Neuronal stem cell (in vitro differentiated cells): ENCODE measurements around the gene ELF2.
"Not testable (repeated sequence)": the region's sequence is repeated elsewhere in the genome, so short reads cannot be mapped to it uniquely, and the experiment has no call there.

Source experiments
- DNase-seq: peaks from one replicate; pipeline ENCODE4 v3.0.0-alpha.2; 2013; ENCODE audit warnings: low spot score
- H2AFZ ChIP-seq: one replicate; pipeline ENCODE4 v1.6.1; 2013; ENCODE audit warnings: mild to moderate bottlenecking, low read length, inconsistent platforms
- H2AK5ac ChIP-seq: 2 replicates; pipeline ENCODE4 v1.6.1; 2013; ENCODE audit warnings: low read depth, mild to moderate bottlenecking, inconsistent platforms, low read length, moderate library complexity, mixed read lengths
- H2BK120ac ChIP-seq: 2 replicates; pipeline ENCODE4 v1.6.1; 2013; ENCODE audit warnings: low read depth, mild to moderate bottlenecking, inconsistent platforms, low read length, moderate library complexity, mixed read lengths
- H2BK12ac ChIP-seq: one replicate; pipeline ENCODE4 v1.6.1; 2013; ENCODE audit warnings: low read length, inconsistent platforms
- H2BK15ac ChIP-seq: 2 replicates; pipeline ENCODE4 v1.6.1; 2013; ENCODE audit warnings: mild to moderate bottlenecking, low read length, inconsistent platforms, mixed read lengths
- H2BK5ac ChIP-seq: one replicate; pipeline ENCODE4 v1.6.1; 2013; ENCODE audit warnings: inconsistent platforms, mild to moderate bottlenecking, low read length, moderate library complexity
- H3K14ac ChIP-seq: one replicate; pipeline ENCODE4 v1.6.1; 2013; ENCODE audit warnings: low read length, inconsistent platforms
- H3K18ac ChIP-seq: 2 replicates; pipeline ENCODE4 v1.6.1; 2013; ENCODE audit warnings: low read length, inconsistent platforms
- H3K23ac ChIP-seq: 2 replicates; pipeline ENCODE4 v1.6.1; 2013; ENCODE audit warnings: low read depth, mild to moderate bottlenecking, mixed read lengths, low read length, inconsistent platforms; ENCODE audit not compliant: poor library complexity
- H3K27ac ChIP-seq: replicated peaks from 3 replicates; pipeline ENCODE4 v1.5.1; 2013; ENCODE audit warnings: low read length, inconsistent platforms
- H3K27me3 ChIP-seq, 3 experiments: 2 replicates each; pipeline ENCODE4 v1.6.1; 2013; ENCODE audit warnings: low read length in 3 of 3, mild to moderate bottlenecking in 2 of 3, inconsistent platforms in 1 of 3, low read depth in 1 of 3, mixed read lengths in 1 of 3, moderate library complexity in 1 of 3; ENCODE audit not compliant: control insufficient read depth in 3 of 3, insufficient read depth in 3 of 3
- H3K36me3 ChIP-seq, 2 donors: replicated peaks in 1 of 2; 2 replicates each; pipeline ENCODE4 v1.6.1; 2013; ENCODE audit warnings: low read length in 2 of 2; ENCODE audit not compliant: control insufficient read depth in 2 of 2, insufficient read depth in 2 of 2
- H3K4ac ChIP-seq: 2 replicates; pipeline ENCODE4 v1.6.1; 2013; ENCODE audit warnings: inconsistent platforms, mild to moderate bottlenecking, low read length, moderate library complexity
- H3K4me1 ChIP-seq, 2 donors: 1 replicate in 1 of 2; 2 replicates in 1 of 2; pipeline ENCODE4 v1.6.1; 2013; ENCODE audit warnings: low read length in 2 of 2, low read depth in 1 of 2; ENCODE audit not compliant: control insufficient read depth in 2 of 2, insufficient read depth in 1 of 2
- H3K4me2 ChIP-seq: one replicate; pipeline ENCODE4 v1.6.1; 2013; ENCODE audit warnings: mild to moderate bottlenecking, low read length, inconsistent platforms; ENCODE audit not compliant: insufficient read depth, poor library complexity, severe bottlenecking
- H3K4me3 ChIP-seq, 2 donors: 2 replicates each; pipeline ENCODE4 v1.5.1; 2013; ENCODE audit warnings: low read length in 2 of 2, mild to moderate bottlenecking in 2 of 2, inconsistent platforms in 1 of 2, moderate library complexity in 1 of 2
- H3K79me1 ChIP-seq: one replicate; pipeline ENCODE4 v1.6.1; 2013; ENCODE audit warnings: low read depth, mild to moderate bottlenecking, inconsistent platforms, low read length, moderate library complexity
- H3K9ac ChIP-seq: one replicate; pipeline ENCODE4 v1.6.1; 2013; ENCODE audit warnings: mild to moderate bottlenecking, low read depth, low read length, inconsistent platforms; ENCODE audit not compliant: poor library complexity
- H3K9me3 ChIP-seq, 2 donors: replicated peaks in 1 of 2; 2 replicates each; pipeline versions ENCODE3 to v1.6.1; 2013; ENCODE audit warnings: low read length in 2 of 2, mild to moderate bottlenecking in 2 of 2, inconsistent platforms in 1 of 2, low read depth in 1 of 2, mixed read lengths in 1 of 2, moderate library complexity in 1 of 2; ENCODE audit not compliant: control insufficient read depth in 2 of 2, insufficient read depth in 1 of 2
- H4K8ac ChIP-seq: one replicate; pipeline ENCODE4 v1.6.1; 2013; ENCODE audit warnings: low read depth, mild to moderate bottlenecking, inconsistent platforms, low read length, moderate library complexity
- H4K91ac ChIP-seq: one replicate; pipeline ENCODE4 v1.6.1; 2013; ENCODE audit warnings: low read length, low read depth, mild to moderate bottlenecking, inconsistent platforms; ENCODE audit not compliant: poor library complexity
- WGBS, 2 donors: extraction: QIAGEN DNeasy Blood & Tissue Kit; methylation state at CpG; one replicate each; pipeline ENCODE4 v1.1.7; 2013; ENCODE audit warnings: missing lambda C conversion rate in 2 of 2, mixed read lengths in 1 of 2; ENCODE audit not compliant: insufficient read length in 2 of 2, insufficient replicate concordance in 1 of 2; ENCODE audit errors: extremely low coverage in 2 of 2; 5-methylcytosine and 5-hydroxymethylcytosine counted together

The ELF2 gene

DNA sequence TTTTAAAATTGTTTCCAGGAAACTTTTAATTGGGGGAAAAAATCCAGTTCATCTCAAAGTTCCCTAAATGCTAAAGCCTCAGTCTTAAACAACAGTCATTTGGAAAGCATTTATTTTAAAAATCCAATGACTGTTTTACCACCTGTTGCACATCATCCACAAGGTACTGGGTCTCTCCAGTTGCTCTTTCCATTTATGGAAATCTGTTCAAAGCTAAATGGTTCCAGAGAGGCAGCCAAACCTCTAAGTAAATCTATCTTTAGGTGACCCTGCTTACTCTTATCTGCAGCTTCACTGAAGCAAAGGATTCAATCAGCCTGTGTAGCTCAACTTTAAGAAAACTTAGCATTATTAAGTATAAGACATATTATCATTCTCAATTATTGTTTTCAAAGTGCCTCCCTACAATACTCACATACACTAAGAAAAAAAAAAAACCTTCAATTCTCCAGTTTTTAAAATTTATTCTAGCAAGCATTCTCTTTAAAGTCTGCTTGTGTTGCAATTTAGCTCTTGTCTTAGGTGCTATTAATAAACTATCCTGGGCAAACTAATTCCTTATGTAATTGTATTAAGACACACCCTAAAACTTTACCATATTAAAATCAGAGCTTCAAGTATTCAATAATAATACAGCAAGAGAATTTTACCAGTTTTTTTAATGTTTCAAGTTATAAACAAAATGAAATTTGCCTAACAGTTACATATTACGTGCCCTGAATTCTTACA lies 100.8 kb downstream of the ELF2 start:
- Histone ChIP-seq H4K91ac (no peak overlapping the region), H3K9ac (no peak overlapping the region), H4K8ac (no peak overlapping the region), H3K4me1 (no peaks in the 10 kb centered on the region), H2BK12ac (no peak overlapping the region), H3K79me1 (no peaks in the 10 kb centered on the region), H2AK5ac (no peak overlapping the region), H3K14ac (no peak overlapping the region), H2BK15ac (no peak overlapping the region), H3K4me2 (no peak overlapping the region), H3K9me3 (no peaks in the 10 kb centered on the region), H3K36me3 (peaks cover 3 to 33% of the 10 kb centered on the region in 2 donors), H3K23ac (no peak overlapping the region), H3K27ac (no peak overlapping the region), H2BK5ac (no peak overlapping the region), H3K27me3 (no peaks in the 10 kb centered on the region), H2AFZ (no peak overlapping the region), H3K4ac (no peak overlapping the region), H2BK120ac (no peak overlapping the region), H3K4me3 (no peak overlapping the region), H3K18ac (no peak overlapping the region)
- no CpG with 5 or more reads among the region's 1 CpG for WGBS, 2 donors
- DNase-seq = no peak

DNA sequence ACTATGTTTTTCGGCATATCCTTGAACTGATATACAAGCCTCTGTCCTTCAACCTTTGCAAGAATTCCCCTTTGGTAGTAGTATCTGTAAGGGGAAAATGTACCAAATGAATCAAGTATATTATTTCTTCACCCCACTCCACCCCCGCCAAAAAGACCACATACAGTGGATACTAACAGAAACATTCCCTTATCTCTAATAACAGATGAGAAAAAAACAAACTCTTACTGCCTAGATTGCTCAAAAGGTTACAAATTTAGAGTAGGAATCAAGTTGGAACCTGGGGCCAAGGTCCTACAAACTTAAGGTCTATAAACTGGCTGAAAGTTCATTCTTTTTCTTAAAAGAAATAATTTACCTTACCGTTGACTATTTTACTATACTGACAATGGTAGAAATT lies 116.4 kb downstream of the ELF2 start:
- no CpG with 5 or more reads among the region's 3 CpGs for WGBS, 2 donors

DNA sequence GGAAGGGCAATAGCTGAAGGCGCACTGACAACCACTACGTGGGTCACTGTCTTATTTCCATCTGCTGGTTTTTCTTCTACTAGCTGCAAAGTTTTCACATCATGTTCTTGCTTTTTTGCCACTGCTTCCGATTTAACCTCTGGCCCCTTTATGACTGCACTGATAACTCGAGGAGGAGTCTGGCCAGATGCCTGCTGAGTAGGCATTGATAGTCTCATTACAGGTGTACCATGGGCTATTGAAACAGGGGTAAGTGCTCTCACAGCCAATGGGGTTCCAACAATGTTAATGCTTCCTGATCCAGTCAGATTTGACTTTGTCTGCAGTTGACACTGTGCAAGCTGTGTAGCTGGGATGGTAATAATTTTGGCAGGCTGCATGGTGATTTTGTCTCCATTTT lies 118.0 kb downstream of the ELF2 start:
- H3K9ac ChIP-seq, H3K4me2 ChIP-seq, H2AFZ ChIP-seq, H2AK5ac ChIP-seq, H2BK120ac ChIP-seq, H3K14ac ChIP-seq, H4K8ac ChIP-seq, H3K27me3 ChIP-seq, H2BK12ac ChIP-seq, H3K18ac ChIP-seq, H2BK15ac ChIP-seq, H3K9me3 ChIP-seq, H3K4ac ChIP-seq, H3K4me3 ChIP-seq, H3K79me1 ChIP-seq, DNase-seq, H2BK5ac ChIP-seq, H3K27ac ChIP-seq, H4K91ac ChIP-seq, H3K4me1 ChIP-seq, H3K23ac ChIP-seq: not testable (repeated sequence)
- peaks cover 9 to 98% of the 10 kb centered on the region in 2 donors for H3K36me3 ChIP-seq
- no CpG with 5 or more reads among the region's 4 CpGs for WGBS, 2 donors

More for the DNA sequence above, 116.4 kb downstream of the ELF2 start:
- H3K27ac ChIP-seq = no peak overlapping the region
- no peak overlapping the region for H3K4me2 ChIP-seq
- H3K23ac ChIP-seq = no peak overlapping the region
- DNase-seq = no peak
- H3K18ac ChIP-seq = no peak overlapping the region
- H2AK5ac ChIP-seq = no peak overlapping the region
- H3K4ac ChIP-seq = no peak overlapping the region
- no peak overlapping the region for H3K4me3 ChIP-seq
- no peaks in the 10 kb centered on the region for H3K79me1 ChIP-seq
- H4K91ac ChIP-seq = no peak overlapping the region
- H3K9me3 ChIP-seq = no peaks in the 10 kb centered on the region
- H3K36me3 ChIP-seq = peaks cover 13 to 96% of the 10 kb centered on the region in 2 donors
- H2BK12ac ChIP-seq = no peak overlapping the region
- no peak overlapping the region for H2BK120ac ChIP-seq
- H3K14ac ChIP-seq = no peak overlapping the region
- no peak overlapping the region for H2BK15ac ChIP-seq
- no peak overlapping the region for H4K8ac ChIP-seq
- H3K4me1 ChIP-seq = no peaks in the 10 kb centered on the region
- no peaks in the 10 kb centered on the region for H3K27me3 ChIP-seq
- H3K9ac ChIP-seq = no peak overlapping the region
- H2AFZ ChIP-seq = no peak overlapping the region
- no peak overlapping the region for H2BK5ac ChIP-seq

DNA sequence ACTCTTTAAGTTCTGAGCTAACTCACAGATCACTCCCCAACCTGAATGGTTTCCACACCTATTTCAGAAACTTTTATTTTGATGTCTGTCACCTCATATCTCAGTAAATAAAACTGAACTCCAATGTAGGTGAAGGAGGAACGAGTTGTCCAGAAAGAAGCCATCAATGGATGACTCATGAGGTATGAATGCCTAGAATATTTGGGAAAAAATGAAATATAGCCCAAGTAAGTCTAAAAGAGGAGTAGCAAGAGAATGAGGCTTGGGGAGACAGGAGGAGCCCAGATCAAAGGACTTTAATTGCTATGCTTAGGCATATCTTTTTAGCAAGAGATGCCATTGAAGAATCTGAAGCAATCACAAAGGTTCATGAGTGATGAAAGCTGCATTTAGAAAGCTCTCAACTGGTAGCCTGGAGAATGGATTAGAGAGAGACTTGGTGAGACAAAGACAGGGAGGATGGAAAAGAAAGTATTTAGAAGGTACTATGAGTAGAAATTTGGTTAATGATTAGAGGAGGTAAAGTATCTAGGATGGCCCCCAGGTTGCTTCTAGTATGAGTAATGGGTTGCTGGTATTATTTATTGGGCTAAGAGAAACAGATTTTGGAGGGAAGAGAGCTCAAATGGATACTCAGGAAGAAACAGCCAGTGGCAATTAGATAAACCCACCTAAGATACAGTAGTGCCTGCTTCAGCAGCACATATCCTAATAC lies 122.1 kb downstream of the ELF2 start:
- H3K27ac ChIP-seq = no peak overlapping the region
- H2AK5ac ChIP-seq = no peak overlapping the region
- H4K8ac ChIP-seq = no peak overlapping the region
- H3K9me3 ChIP-seq = no peaks in the 10 kb centered on the region
- no peak overlapping the region for H2AFZ ChIP-seq
- no peak overlapping the region for H2BK12ac ChIP-seq
- no peak overlapping the region for H4K91ac ChIP-seq
- H3K4ac ChIP-seq = no peak overlapping the region
- no peak overlapping the region for H3K4me2 ChIP-seq
- H3K36me3 ChIP-seq = peaks cover 7 to 89% of the 10 kb centered on the region in 2 donors
- H3K14ac ChIP-seq = no peak overlapping the region
- H2BK15ac ChIP-seq = no peak overlapping the region
- H3K18ac ChIP-seq = no peak overlapping the region
- no peaks in the 10 kb centered on the region for H3K27me3 ChIP-seq
- no peak overlapping the region for H3K23ac ChIP-seq
- no peak overlapping the region for H2BK120ac ChIP-seq
- H3K9ac ChIP-seq = no peak overlapping the region
- DNase-seq = no peak
- H3K4me3 ChIP-seq = no peak overlapping the region
- H3K4me1 ChIP-seq = no peaks in the 10 kb centered on the region
- no peak overlapping the region for H2BK5ac ChIP-seq
- no CpG with 5 or more reads among the region's 1 CpG for WGBS, 2 donors
- no peaks in the 10 kb centered on the region for H3K79me1 ChIP-seq
